A673 (cell line): ENCODE results near the gene BPIFB1. TPM values are rescaled to one million over a fixed set of nuclear protein-coding genes. Genes with fewer than 3 reads are reported as not detected.

ENCODE experiments used
- BruUV-seq: library from RNA; stranded (reverse); fragments of 400-500 nt; replicated peaks from 2 replicates; lab custom pipeline; 2021; lab: Mats Ljungman, UMichigan
- CTCF ChIA-PET: fragments of 300-600 bp; sonication (Branson Sonifier 250); formaldehyde crosslinking; loops from one replicate; lab custom pipeline; 2022; ENCODE audit warnings: antibody characterized with exemption; lab: Charles Lee
- POLR2A ChIA-PET: fragments of 300-600 bp; sonication (Branson Sonifier 250); formaldehyde crosslinking; loops from one replicate; lab custom pipeline; 2022; ENCODE audit warnings: antibody characterized with exemption; ENCODE audit not compliant: low non-redundant PET; lab: Charles Lee
- DNase-seq: peaks from one replicate; pipeline ENCODE4 v3.0.0-alpha.2; 2015; ENCODE audit warnings: low spot score
- H3K27ac ChIP-seq: fragments of 200-600 bp; sonication (generic); 2 replicates; pipeline ENCODE4 v1.5.1; 2016; ENCODE audit warnings: mixed run types, low read depth, mild to moderate bottlenecking, mixed read lengths, antibody characterized with exemption, low read length; ENCODE audit not compliant: poor library complexity, severe bottlenecking
- H3K27me3 ChIP-seq: fragments of 200-600 bp; sonication (generic); replicated peaks from 2 replicates; pipeline ENCODE4 v1.6.1; 2017; ENCODE audit warnings: mixed run types, low read depth, mild to moderate bottlenecking, mixed read lengths, antibody characterized with exemption, low read length; ENCODE audit not compliant: insufficient read depth, poor library complexity
- H3K36me3 ChIP-seq: fragments of 200-600 bp; sonication (generic); 2 replicates; pipeline ENCODE4 v1.6.1; 2016; ENCODE audit warnings: mixed run types, mild to moderate bottlenecking, mixed read lengths, antibody characterized with exemption, low read length; ENCODE audit not compliant: insufficient read depth, poor library complexity, severe bottlenecking
- H3K4me1 ChIP-seq: fragments of 200-600 bp; sonication (generic); 2 replicates; pipeline ENCODE4 v1.6.1; 2017; ENCODE audit warnings: mixed run types, mild to moderate bottlenecking, mixed read lengths, antibody characterized with exemption, low read length; ENCODE audit not compliant: insufficient read depth, poor library complexity, severe bottlenecking
- H3K4me3 ChIP-seq: fragments of 200-600 bp; sonication (generic); 2 replicates; pipeline ENCODE4 v1.5.1; 2016; ENCODE audit warnings: low read depth, mixed run types, mild to moderate bottlenecking, mixed read lengths, low read length; ENCODE audit not compliant: poor library complexity, severe bottlenecking
- H3K9me3 ChIP-seq: fragments of 200-600 bp; sonication (generic); 2 replicates; pipeline ENCODE4 v1.6.1; 2016; ENCODE audit warnings: mixed run types, low read depth, mild to moderate bottlenecking, mixed read lengths, antibody characterized with exemption, low read length; ENCODE audit not compliant: poor library complexity, severe bottlenecking
- CTCF ChIP-seq: fragments of 300-800, 200-600 bp; sonication (generic); conservative IDR thresholded peaks from 2 replicates; pipeline ENCODE4 v1.5.1; 2017; ENCODE audit warnings: low read depth, mild to moderate bottlenecking, antibody characterized with exemption, low read length, moderate library complexity, mixed read lengths
- EZH2 ChIP-seq: fragments of 200-600 bp; sonication (generic); IDR thresholded peaks from 2 replicates; pipeline ENCODE4 v1.6.1; 2017; ENCODE audit warnings: borderline replicate concordance, low read depth, mild to moderate bottlenecking, mixed read lengths, antibody characterized with exemption, low read length; ENCODE audit not compliant: poor library complexity, severe bottlenecking
- intact Hi-C: fragments of 100-400 bp; cut with micrococcal nuclease; formaldehyde crosslinking; loops from one replicate; pipeline ENCODE4 v1.10.0; 2022; ENCODE audit not compliant: unreplicated experiment
- total RNA-seq: library from RNA; stranded (reverse); gene quantifications from 2 replicates; pipeline ENCODE4 v1.2.3, GENCODE V29; 2021

The BPIFB1 gene
- total RNA-seq, 1 experiment from 2014 or later: not detected

DNA sequence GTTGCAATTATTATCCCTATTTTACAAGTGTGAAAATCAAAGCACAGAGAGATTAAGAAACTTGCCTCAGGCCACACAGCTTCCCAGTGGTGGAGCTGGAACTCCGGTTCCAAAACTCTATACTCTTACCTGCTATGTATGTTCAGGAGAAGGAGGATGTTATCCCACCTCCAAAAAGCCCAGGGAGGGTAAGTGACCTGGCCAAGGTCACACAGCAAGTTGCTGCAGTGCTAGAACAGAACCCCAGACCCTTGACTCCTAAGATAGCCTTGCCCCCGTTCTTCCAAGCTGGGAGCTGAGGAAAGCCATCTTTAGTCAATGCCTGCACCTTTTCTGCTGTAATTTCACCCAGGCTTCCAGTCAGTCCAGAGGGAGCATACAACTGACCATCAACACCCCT is 42.3 kb downstream of the BPIFB1 start:
- CTCF ChIA-PET: no interaction called here
- Histone ChIP-seq H3K36me3 (no peaks in the 10 kb centered on the region), H3K4me1 (no peaks in the 10 kb centered on the region), H3K9me3 (no peaks in the 10 kb centered on the region), H3K27me3 (peaks cover 34% of the 10 kb centered on the region), H3K4me3 (no peak overlapping the region), H3K27ac (no peak overlapping the region)
- no peak for TF ChIP-seq CTCF
- TF ChIP-seq EZH2: no peak
- DNase-seq: no peak
- POLR2A ChIA-PET: no interaction called here
- intact Hi-C loops: no loop called here
- BruUV-seq: no TSS peak

DNA sequence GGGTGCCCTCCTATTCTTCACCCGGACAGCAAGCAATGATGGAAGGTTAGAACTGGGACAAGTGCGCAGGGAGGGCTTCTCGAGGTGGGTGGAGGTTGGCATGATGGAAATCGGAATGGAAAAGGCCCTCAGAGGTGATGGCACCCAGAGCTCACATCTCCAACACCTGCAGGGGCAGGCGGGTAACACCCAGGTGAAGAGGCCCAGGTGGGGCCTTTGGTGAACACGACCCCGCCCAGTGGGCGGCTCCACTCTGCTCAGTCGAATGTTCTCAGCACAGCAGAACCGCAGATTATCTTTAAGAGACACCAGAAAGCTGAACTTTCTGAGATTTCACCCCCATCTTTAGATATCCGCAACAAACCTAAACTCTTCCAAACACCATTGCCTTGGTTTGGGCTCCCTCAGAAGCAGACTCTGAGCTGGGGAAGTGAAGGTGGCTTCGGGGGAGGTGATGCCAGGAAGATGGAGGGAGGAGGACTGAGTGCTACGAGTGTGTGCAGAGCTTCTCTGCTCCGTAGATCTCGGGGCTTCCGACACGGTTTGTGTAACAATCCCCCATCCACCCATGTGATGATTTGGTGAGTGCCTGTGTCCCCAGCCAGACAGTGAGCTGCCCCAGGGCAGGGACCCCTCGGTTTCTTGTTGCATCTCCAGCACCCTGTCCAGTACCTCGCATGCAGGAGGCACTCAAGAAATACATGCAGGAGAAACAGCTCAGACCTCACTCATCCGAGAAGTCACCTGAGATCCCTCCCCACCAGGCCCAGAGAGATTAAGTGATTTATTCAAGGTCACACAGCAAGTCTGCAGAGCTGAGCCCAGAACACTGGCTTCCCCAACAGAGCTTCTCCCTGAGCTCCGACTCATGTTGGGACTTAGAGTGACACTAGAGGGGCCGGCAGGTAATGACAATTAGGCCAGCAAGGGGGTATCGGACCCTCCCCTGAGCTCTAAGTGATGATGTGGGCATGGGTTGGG is 45.4 kb downstream of the BPIFB1 start:
- peaks cover 54% of the 10 kb centered on the region for H3K27me3 ChIP-seq
- ChIA-PET POLR2A (no interaction called here), CTCF (no interaction called here)
- H3K4me1 ChIP-seq: no peaks in the 10 kb centered on the region
- no TSS peak for BruUV-seq
- no peak overlapping the region for H3K4me3 ChIP-seq
- TF ChIP-seq EZH2: no peak
- no peak for TF ChIP-seq CTCF
- no peaks in the 10 kb centered on the region for H3K36me3 ChIP-seq
- no peaks in the 10 kb centered on the region for H3K9me3 ChIP-seq
- no peak overlapping the region for H3K27ac ChIP-seq
- intact Hi-C loops: no loop called here
- no peak for DNase-seq

GRCh38 chr20:33332905-33333456 is 50.0 kb downstream of the BPIFB1 start:
- H3K4me1 ChIP-seq: no peaks in the 10 kb centered on the region
- no peak for DNase-seq
- no peaks in the 10 kb centered on the region for H3K36me3 ChIP-seq
- CTCF ChIA-PET: no interaction called here
- H3K27me3 ChIP-seq: peaks cover 43% of the 10 kb centered on the region
- H3K9me3 ChIP-seq: no peaks in the 10 kb centered on the region
- no peak overlapping the region for H3K27ac ChIP-seq
- intact Hi-C loops: no loop called here
- POLR2A ChIA-PET: no interaction called here
- BruUV-seq: no TSS peak
- H3K4me3 ChIP-seq: no peak overlapping the region
- no peak for TF ChIP-seq CTCF
- TF ChIP-seq EZH2: no peak
